Measurements from ENCODE around the gene GABRG3. TPM values are rescaled to one million over a fixed set of nuclear protein-coding genes. Genes with fewer than 3 reads are reported as not detected.

The GABRG3 gene
- total RNA-seq, 1 experiment from 2014 or later: not detected

DNA sequence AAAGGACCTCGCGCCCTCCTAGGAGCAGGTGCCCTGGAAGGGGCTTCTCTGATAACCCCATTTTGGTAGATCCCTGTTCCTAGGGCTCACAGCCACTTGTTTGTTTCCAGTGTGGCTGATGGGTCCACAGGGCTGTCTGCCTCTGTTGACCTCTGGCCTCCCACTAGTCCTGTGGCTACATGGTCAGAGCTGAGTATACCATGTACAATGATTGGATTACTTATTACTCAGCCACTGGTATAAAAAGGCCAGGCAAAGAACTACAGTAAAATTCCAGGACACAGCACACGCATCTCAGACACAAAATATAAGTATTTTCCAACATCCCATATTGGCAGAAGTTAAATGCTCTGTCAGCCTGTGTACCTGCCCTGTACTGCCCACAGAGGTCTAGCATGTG lies 277.3 kb downstream of the GABRG3 start:
- TF ChIP-seq SP1 (IDR thresholded peaks at IDR 0.05; ENCODE audit: low read depth) (no peak), RAD21 (IDR thresholded peaks at IDR 0.05; ENCODE audit: low read depth) (no peak), ZFX (IDR thresholded peaks at IDR 0.05) (no peak), TCF7L2 (IDR thresholded peaks at IDR 0.05; ENCODE audit: borderline replicate concordance, extremely low read depth, insufficient read depth, insufficient read length) (no peak), EZH2 (IDR thresholded peaks at IDR 0.05) (no peak), POLR2A (IDR thresholded peaks at IDR 0.05; ENCODE audit: borderline replicate concordance, extremely low read depth, insufficient read depth, insufficient read length) (no peak), YY1 (IDR thresholded peaks at IDR 0.05; ENCODE audit: extremely low read depth, insufficient replicate concordance, low read depth, low read length) (no peak)
- Histone ChIP-seq H2AFZ (ENCODE audit: low read depth, low read length, poor library complexity, severe bottlenecking) (no peak overlapping the region), H3K36me3 (ENCODE audit: control insufficient read depth in 1 of 2, insufficient read depth in 2 of 2, low read length in 2 of 2) (no peaks in the 10 kb centered on the region), H4K20me1 (ENCODE audit: insufficient read depth) (no peaks in the 10 kb centered on the region), H3K9ac (ENCODE audit: low read length) (no peak overlapping the region), H3K9me3 (ENCODE audit: control insufficient read depth in 1 of 2, insufficient read depth in 1 of 2, low read depth in 1 of 2, low read length in 2 of 2) (peaks cover 9 to 40% of the 10 kb centered on the region in 2 experiments; a peak in 2 of 4 replicates), H3K9me2 (ENCODE audit: insufficient read depth) (no peaks in the 10 kb centered on the region), H3K79me2 (ENCODE audit: insufficient read depth, low read length) (no peaks in the 10 kb centered on the region), H3K4me2 (ENCODE audit: low read length) (no peak overlapping the region), H3K4me3 (replicated peaks in 1 of 2; ENCODE audit: low read depth in 1 of 2, low read length in 2 of 2) (no peak overlapping the region), H3K27me3 (ENCODE audit: insufficient read depth, low read length) (no peaks in the 10 kb centered on the region), H3K4me1 (ENCODE audit: control insufficient read depth in 1 of 2, insufficient read depth in 2 of 2, low read length in 2 of 2) (no peaks in the 10 kb centered on the region), H3K27ac (ENCODE audit: low read depth, low read length) (no peak overlapping the region)
- no TSS peak for BruUV-seq (replicated peaks)
- DNase-seq (ENCODE audit: low read depth, low spot score): no peak
- ChIA-PET POLR2A (no interaction called here), CTCF (no interaction called here), RAD21 (ENCODE audit: low non-redundant PET in 1 of 2, low total read pairs in 2 of 2, uncharacterized antibody in 2 of 2, unreplicated experiment in 2 of 2) (no interaction called here)
- no peak for ATAC-seq
- intact Hi-C loops (cut with micrococcal nuclease): no loop called here

GRCh38 chr15:27249046-27249759 lies 278.2 kb downstream of the GABRG3 start:
- Histone ChIP-seq H3K36me3 (ENCODE audit: control insufficient read depth in 1 of 2, insufficient read depth in 2 of 2, low read length in 2 of 2) (no peaks in the 10 kb centered on the region), H4K20me1 (ENCODE audit: insufficient read depth) (no peaks in the 10 kb centered on the region), H3K9me2 (ENCODE audit: insufficient read depth) (no peaks in the 10 kb centered on the region), H2AFZ (ENCODE audit: low read depth, low read length, poor library complexity, severe bottlenecking) (no peak overlapping the region), H3K9ac (ENCODE audit: low read length) (no peak overlapping the region), H3K79me2 (ENCODE audit: insufficient read depth, low read length) (no peaks in the 10 kb centered on the region), H3K4me2 (ENCODE audit: low read length) (no peak overlapping the region), H3K4me1 (ENCODE audit: control insufficient read depth in 1 of 2, insufficient read depth in 2 of 2, low read length in 2 of 2) (no peaks in the 10 kb centered on the region), H3K27me3 (ENCODE audit: insufficient read depth, low read length) (no peaks in the 10 kb centered on the region), H3K4me3 (replicated peaks in 1 of 2; ENCODE audit: low read depth in 1 of 2, low read length in 2 of 2) (no peak overlapping the region), H3K9me3 (ENCODE audit: control insufficient read depth in 1 of 2, insufficient read depth in 1 of 2, low read depth in 1 of 2, low read length in 2 of 2) (peaks cover 6 to 45% of the 10 kb centered on the region in 2 experiments; a peak in 2 of 4 replicates), H3K27ac (ENCODE audit: low read depth, low read length) (no peak overlapping the region)
- no peak for ATAC-seq
- ChIA-PET CTCF (no interaction called here), POLR2A (no interaction called here), RAD21 (ENCODE audit: low non-redundant PET in 1 of 2, low total read pairs in 2 of 2, uncharacterized antibody in 2 of 2, unreplicated experiment in 2 of 2) (no interaction called here)
- DNase-seq (ENCODE audit: low read depth, low spot score): no peak
- BruUV-seq (replicated peaks): no TSS peak
- intact Hi-C loops (cut with micrococcal nuclease): no loop called here
- TF ChIP-seq SRF (IDR thresholded peaks at IDR 0.05; ENCODE audit: low read depth): no peak
- TF ChIP-seq SIN3A (IDR thresholded peaks at IDR 0.05; ENCODE audit: low read depth): no peak
- TF ChIP-seq EZH2phosphoT487 (IDR thresholded peaks at IDR 0.05; ENCODE audit: borderline replicate concordance): no peak
- TF ChIP-seq CBX3 (IDR thresholded peaks at IDR 0.05; ENCODE audit: low read depth): no peak
- TF ChIP-seq, protein P1, sequence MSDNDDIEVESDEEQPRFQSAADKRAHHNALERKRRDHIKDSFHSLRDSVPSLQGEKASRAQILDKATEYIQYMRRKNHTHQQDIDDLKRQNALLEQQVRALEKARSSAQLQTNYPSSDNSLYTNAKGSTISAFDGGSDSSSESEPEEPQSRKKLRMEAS (IDR thresholded peaks at IDR 0.05): no peak
- no peak for TF ChIP-seq RAD21 (IDR thresholded peaks at IDR 0.05; ENCODE audit: low read depth)
- no peak for TF ChIP-seq TCF7L2 (IDR thresholded peaks at IDR 0.05; ENCODE audit: borderline replicate concordance, extremely low read depth, insufficient read depth, insufficient read length)
- TF ChIP-seq POLR2A (IDR thresholded peaks at IDR 0.05; ENCODE audit: borderline replicate concordance, extremely low read depth, insufficient read depth, insufficient read length): no peak
- TF ChIP-seq ELF1 (IDR thresholded peaks at IDR 0.05; ENCODE audit: borderline replicate concordance, low read depth): no peak

Measured in HCT116 (cell line).